ENCODE measurements around the gene PPM1H.
A peak's percentile ranks its signal among the peaks of the same experiment; 100 is the strongest.

PPM1H gene

GRCh38 chr12:62701492-62701891 is 233.5 kb downstream of the PPM1H start:
- no peak for FAIRE-seq

- no peak for FAIRE-seq
Measured at GRCh38 chr12:62700091-62700880, 234.7 kb downstream of the PPM1H start.

- peak; percentile 73 for FAIRE-seq
Measured at GRCh38 chr12:62698701-62699101, 236.2 kb downstream of the PPM1H start.

- peak; percentile 72 for FAIRE-seq
Measured at GRCh38 chr12:62697893-62698292, 237.1 kb downstream of the PPM1H start.

GRCh38 chr12:62695696-62696095 is 239.3 kb downstream of the PPM1H start:
- FAIRE-seq = no peak

- FAIRE-seq = no peak
Measured at GRCh38 chr12:62694632-62695031, 240.3 kb downstream of the PPM1H start.

- no peak for FAIRE-seq
Measured at GRCh38 chr12:62694116-62694515, 240.8 kb downstream of the PPM1H start.

- FAIRE-seq = no peak
Measured at GRCh38 chr12:62693376-62694050, 241.4 kb downstream of the PPM1H start.

- no peak for FAIRE-seq
Measured at GRCh38 chr12:62692884-62693283, 242.1 kb downstream of the PPM1H start.

GRCh38 chr12:62691309-62691708 is 243.6 kb downstream of the PPM1H start:
- no peak for FAIRE-seq

- FAIRE-seq = no peak
Measured at GRCh38 chr12:62689042-62689839, 245.7 kb downstream of the PPM1H start.

GRCh38 chr12:62686938-62687337 is 248.0 kb downstream of the PPM1H start:
- no peak for FAIRE-seq

- FAIRE-seq = peak; percentile 92
Measured at GRCh38 chr12:62684570-62685295, 250.2 kb downstream of the PPM1H start.

- no peak for FAIRE-seq
Measured at GRCh38 chr12:62683776-62684569, 251.0 kb downstream of the PPM1H start.

GRCh38 chr12:62681306-62681705 is 253.6 kb downstream of the PPM1H start:
- no peak for FAIRE-seq

- no peak for FAIRE-seq
Measured at GRCh38 chr12:62679608-62680007, 255.3 kb downstream of the PPM1H start.

- no peak for FAIRE-seq
Measured at GRCh38 chr12:62677355-62677754, 257.6 kb downstream of the PPM1H start.

GRCh38 chr12:62676521-62677307 is 258.2 kb downstream of the PPM1H start:
- no peak for FAIRE-seq

- no peak for FAIRE-seq
Measured at GRCh38 chr12:62673028-62673815, 261.7 kb downstream of the PPM1H start.

- no peak for FAIRE-seq
Measured at GRCh38 chr12:62670986-62671720, 263.8 kb downstream of the PPM1H start.
